Uterus (tissue), 2 donors: ENCODE data around the gene FAM114A1.

Source experiments
- POLR2A ChIP-seq, 2 donors: fragments of 450-650 bp; IDR thresholded peaks; one replicate each; pipeline ENCODE4 v1.6.1; 2016; ENCODE audit warnings: antibody characterized with exemption in 2 of 2, mild to moderate bottlenecking in 1 of 2, moderate library complexity in 1 of 2
- TF ChIP-seq, protein P1 (sequence below), 4 experiments: fragments of 200-600 bp in 2 of 4; fragments of 450-650 bp in 2 of 4; sonication (generic) in 2 of 4; IDR thresholded peaks; one replicate each; pipeline ENCODE4 v1.5.1; 2016 to 2019; ENCODE audit warnings: antibody characterized with exemption in 4 of 4, mild to moderate bottlenecking in 2 of 4, moderate library complexity in 1 of 4

DNA sequence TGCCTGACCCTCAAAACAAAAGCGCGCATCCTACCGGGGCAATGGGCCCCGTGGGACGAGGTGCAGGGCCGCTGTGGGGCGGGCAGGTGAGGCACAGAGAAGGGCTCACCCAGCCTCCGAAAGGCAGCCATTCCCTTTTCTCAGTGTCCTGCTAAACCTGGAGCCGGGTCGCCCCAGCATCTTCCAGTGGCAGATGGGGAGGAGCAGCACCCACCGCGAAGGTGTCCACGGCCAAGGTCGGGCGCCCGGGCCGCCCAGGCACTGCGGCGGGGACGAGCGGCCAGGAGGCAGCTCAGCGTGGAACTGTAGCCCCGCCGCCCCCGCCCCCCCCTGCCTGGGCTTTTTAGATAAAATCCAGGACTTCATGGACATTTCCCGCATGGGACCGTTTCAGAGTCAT is 43.8 kb upstream of the FAM114A1 start:
- TF ChIP-seq, protein P1, sequence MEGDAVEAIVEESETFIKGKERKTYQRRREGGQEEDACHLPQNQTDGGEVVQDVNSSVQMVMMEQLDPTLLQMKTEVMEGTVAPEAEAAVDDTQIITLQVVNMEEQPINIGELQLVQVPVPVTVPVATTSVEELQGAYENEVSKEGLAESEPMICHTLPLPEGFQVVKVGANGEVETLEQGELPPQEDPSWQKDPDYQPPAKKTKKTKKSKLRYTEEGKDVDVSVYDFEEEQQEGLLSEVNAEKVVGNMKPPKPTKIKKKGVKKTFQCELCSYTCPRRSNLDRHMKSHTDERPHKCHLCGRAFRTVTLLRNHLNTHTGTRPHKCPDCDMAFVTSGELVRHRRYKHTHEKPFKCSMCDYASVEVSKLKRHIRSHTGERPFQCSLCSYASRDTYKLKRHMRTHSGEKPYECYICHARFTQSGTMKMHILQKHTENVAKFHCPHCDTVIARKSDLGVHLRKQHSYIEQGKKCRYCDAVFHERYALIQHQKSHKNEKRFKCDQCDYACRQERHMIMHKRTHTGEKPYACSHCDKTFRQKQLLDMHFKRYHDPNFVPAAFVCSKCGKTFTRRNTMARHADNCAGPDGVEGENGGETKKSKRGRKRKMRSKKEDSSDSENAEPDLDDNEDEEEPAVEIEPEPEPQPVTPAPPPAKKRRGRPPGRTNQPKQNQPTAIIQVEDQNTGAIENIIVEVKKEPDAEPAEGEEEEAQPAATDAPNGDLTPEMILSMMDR (IDR thresholded peaks at IDR 0.05): no peak
- TF ChIP-seq POLR2A (IDR thresholded peaks at IDR 0.05): no peak
